Panc1 (cell line): ENCODE measurements around the gene STIL. TPM values are rescaled to one million over a fixed set of nuclear protein-coding genes. Genes with fewer than 3 reads are reported as not detected.

Source experiments
- ATAC-seq: fragments of 200-7000 bp; cut with Tn5 transposase; 2 replicates; pipeline ENCODE4 v1.9.1; 2020; ENCODE audit warnings: mild to moderate bottlenecking, moderate library complexity
- BruUV-seq: library from RNA; stranded (reverse); fragments of 400-500 nt; replicated peaks from 2 replicates; lab custom pipeline; 2021; lab: Mats Ljungman, UMichigan
- CTCF ChIA-PET: fragments of 300-600 bp; sonication (Branson Sonifier 250); formaldehyde crosslinking; loops from one replicate; lab custom pipeline; 2022; ENCODE audit warnings: antibody characterized with exemption; lab: Charles Lee
- POLR2A ChIA-PET: fragments of 300-600 bp; sonication (Branson Sonifier 250); formaldehyde crosslinking; loops from one replicate; lab custom pipeline; 2022; ENCODE audit warnings: antibody characterized with exemption; lab: Charles Lee
- DNase-seq: peaks from one replicate; pipeline ENCODE4 v3.0.0-alpha.2; 2010; ENCODE audit warnings: low read depth, low spot score
- H3K27ac ChIP-seq: 2 replicates; pipeline ENCODE4 v1.5.1; 2011; ENCODE audit warnings: mild to moderate bottlenecking, low read length, inconsistent platforms
- H3K27me3 ChIP-seq: fragments of 200-500 bp; sonication (Bioruptor generic); 2 replicates; pipeline ENCODE4 v1.6.0; 2014; ENCODE audit warnings: low read length, inconsistent platforms; ENCODE audit not compliant: control insufficient read depth, insufficient read depth
- H3K36me3 ChIP-seq: fragments of 200-500 bp; sonication (Bioruptor generic); 2 replicates; pipeline ENCODE4 v1.5.1; 2014; ENCODE audit warnings: inconsistent platforms, mild to moderate bottlenecking, low read length, moderate library complexity; ENCODE audit not compliant: control insufficient read depth, insufficient read depth
- H3K4me1 ChIP-seq: 2 replicates; pipeline ENCODE4 v1.5.1; 2011; ENCODE audit warnings: inconsistent platforms, mild to moderate bottlenecking, low read length, moderate library complexity; ENCODE audit not compliant: control insufficient read depth, insufficient read depth
- H3K4me3 ChIP-seq, 2 experiments: 2 replicates each; pipeline ENCODE4 v1.5.1; 2011 to 2012; ENCODE audit warnings: low read depth in 2 of 2, low read length in 2 of 2, mild to moderate bottlenecking in 2 of 2, inconsistent platforms in 1 of 2, moderate library complexity in 1 of 2
- H3K9me3 ChIP-seq: fragments of 200-500 bp; sonication (Bioruptor generic); 2 replicates; pipeline ENCODE4 v1.5.1; 2014; ENCODE audit warnings: low read depth, mild to moderate bottlenecking, inconsistent platforms, low read length, moderate library complexity; ENCODE audit not compliant: control insufficient read depth, insufficient read depth
- CTCF ChIP-seq: fragments of 450-650 bp; IDR thresholded peaks from 2 replicates; pipeline ENCODE4 v1.5.1; 2017; ENCODE audit warnings: mild to moderate bottlenecking
- POLR2AphosphoS5 ChIP-seq: IDR thresholded peaks from 2 replicates; pipeline ENCODE4 v1.6.1; 2012; ENCODE audit warnings: mild to moderate bottlenecking, low read depth, low read length, moderate library complexity
- SIN3A ChIP-seq: IDR thresholded peaks from 2 replicates; pipeline ENCODE4 v1.6.1; 2012; ENCODE audit warnings: low read depth, mild to moderate bottlenecking, low read length, moderate library complexity, borderline replicate concordance; ENCODE audit not compliant: insufficient read depth
- TCF7L2 ChIP-seq: IDR thresholded peaks from 2 replicates; pipeline ENCODE4 v1.6.1; 2011; ENCODE audit warnings: mild to moderate bottlenecking, low read depth, low read length, inconsistent platforms
- in situ Hi-C: cut with HindIII; loops from 2 replicates; pipeline ENCODE4 v1.10.0; 2016; ENCODE audit warnings: low sequenced_read_pairs, low pct_unique_long_range_greater_than_20kb
- intact Hi-C: fragments of 100-400 bp; cut with micrococcal nuclease; formaldehyde crosslinking; loops from one replicate; pipeline ENCODE4 v1.10.0; 2022; ENCODE audit not compliant: unreplicated experiment
- total RNA-seq: library from RNA; stranded (reverse); gene quantifications from one replicate; pipeline ENCODE4 v1.2.1, GENCODE V29; 2021; ENCODE audit not compliant: unreplicated experiment
- TF ChIP-seq, protein P1 (sequence below), 2 experiments: IDR thresholded peaks; 2 replicates each; pipeline ENCODE4 v1.6.1; 2011 to 2012; ENCODE audit warnings: low read depth in 2 of 2, control low read depth in 1 of 2, low read length in 1 of 2, mild to moderate bottlenecking in 1 of 2, moderate library complexity in 1 of 2; ENCODE audit not compliant: insufficient read depth in 1 of 2

The STIL gene
- total RNA-seq, 1 experiment from 2014 or later = 31.6 TPM

DNA sequence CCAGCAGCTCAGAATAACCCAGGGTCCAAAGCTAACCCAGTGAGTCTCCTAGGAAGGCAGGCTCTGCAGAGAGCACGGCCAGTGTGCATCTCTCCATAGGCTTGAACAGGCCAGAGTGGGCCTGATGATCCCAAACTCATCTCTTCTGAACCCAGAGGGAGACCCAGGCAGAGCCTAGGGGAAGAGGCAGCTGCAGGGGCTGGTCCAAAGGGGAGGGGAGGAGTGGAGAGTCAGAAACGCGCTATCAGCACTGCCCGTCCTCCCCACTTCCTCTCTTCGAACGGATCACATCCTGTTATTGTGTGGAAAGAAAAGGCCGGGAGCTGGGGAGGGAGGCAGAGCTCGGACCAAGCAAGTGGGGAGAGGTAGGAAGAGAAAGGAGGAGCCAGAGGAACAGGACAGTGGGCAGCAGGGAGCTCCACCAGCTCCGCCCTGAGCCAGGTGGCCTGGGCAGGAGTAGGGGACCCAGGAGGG lies 102.1 kb downstream of the STIL start:
- DNase-seq = no peak
- Histone ChIP-seq H3K4me1 (no peaks in the 10 kb centered on the region), H3K9me3 (no peaks in the 10 kb centered on the region), H3K36me3 (no peaks in the 10 kb centered on the region), H3K27ac (no peak overlapping the region), H3K27me3 (no peaks in the 10 kb centered on the region), H3K4me3 (no peak overlapping the region)
- intact Hi-C loops (no loop called here), in situ Hi-C loops (no loop called here)
- ChIA-PET POLR2A (no interaction called here), CTCF (no interaction called here)
- no peak for ATAC-seq
- TF ChIP-seq POLR2AphosphoS5 (no peak), SIN3A (no peak), TCF7L2 (no peak), CTCF (no peak)
- TF ChIP-seq, protein P1, sequence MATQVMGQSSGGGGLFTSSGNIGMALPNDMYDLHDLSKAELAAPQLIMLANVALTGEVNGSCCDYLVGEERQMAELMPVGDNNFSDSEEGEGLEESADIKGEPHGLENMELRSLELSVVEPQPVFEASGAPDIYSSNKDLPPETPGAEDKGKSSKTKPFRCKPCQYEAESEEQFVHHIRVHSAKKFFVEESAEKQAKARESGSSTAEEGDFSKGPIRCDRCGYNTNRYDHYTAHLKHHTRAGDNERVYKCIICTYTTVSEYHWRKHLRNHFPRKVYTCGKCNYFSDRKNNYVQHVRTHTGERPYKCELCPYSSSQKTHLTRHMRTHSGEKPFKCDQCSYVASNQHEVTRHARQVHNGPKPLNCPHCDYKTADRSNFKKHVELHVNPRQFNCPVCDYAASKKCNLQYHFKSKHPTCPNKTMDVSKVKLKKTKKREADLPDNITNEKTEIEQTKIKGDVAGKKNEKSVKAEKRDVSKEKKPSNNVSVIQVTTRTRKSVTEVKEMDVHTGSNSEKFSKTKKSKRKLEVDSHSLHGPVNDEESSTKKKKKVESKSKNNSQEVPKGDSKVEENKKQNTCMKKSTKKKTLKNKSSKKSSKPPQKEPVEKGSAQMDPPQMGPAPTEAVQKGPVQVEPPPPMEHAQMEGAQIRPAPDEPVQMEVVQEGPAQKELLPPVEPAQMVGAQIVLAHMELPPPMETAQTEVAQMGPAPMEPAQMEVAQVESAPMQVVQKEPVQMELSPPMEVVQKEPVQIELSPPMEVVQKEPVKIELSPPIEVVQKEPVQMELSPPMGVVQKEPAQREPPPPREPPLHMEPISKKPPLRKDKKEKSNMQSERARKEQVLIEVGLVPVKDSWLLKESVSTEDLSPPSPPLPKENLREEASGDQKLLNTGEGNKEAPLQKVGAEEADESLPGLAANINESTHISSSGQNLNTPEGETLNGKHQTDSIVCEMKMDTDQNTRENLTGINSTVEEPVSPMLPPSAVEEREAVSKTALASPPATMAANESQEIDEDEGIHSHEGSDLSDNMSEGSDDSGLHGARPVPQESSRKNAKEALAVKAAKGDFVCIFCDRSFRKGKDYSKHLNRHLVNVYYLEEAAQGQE (IDR thresholded peaks at IDR 0.05; ENCODE audit: insufficient read depth in 1 of 2, low read depth in 2 of 2, low read length in 1 of 2) = no peak
- no TSS peak for BruUV-seq

GRCh38 chr1:47210666-47211065 lies 103.3 kb downstream of the STIL start:
- H3K27ac ChIP-seq = no peak overlapping the region
- CTCF ChIA-PET = interaction anchor here (0.6 kb wide), 1 partner anchor 104 kb away, joined by 3 read pairs; no protein-coding TSS in a partner anchor
- BruUV-seq = no TSS peak
- DNase-seq (no peak), ATAC-seq (no peak)
- intact Hi-C loops (no loop called here), in situ Hi-C loops (no loop called here)
- no peaks in the 10 kb centered on the region for H3K4me1 ChIP-seq
- H3K36me3 ChIP-seq = no peaks in the 10 kb centered on the region
- no peaks in the 10 kb centered on the region for H3K27me3 ChIP-seq
- no peaks in the 10 kb centered on the region for H3K9me3 ChIP-seq
- POLR2A ChIA-PET = no interaction called here
- TF ChIP-seq TCF7L2 = no peak
- no peak for TF ChIP-seq CTCF
- TF ChIP-seq POLR2AphosphoS5 = no peak
- TF ChIP-seq, protein P1 (IDR thresholded peaks at IDR 0.05; ENCODE audit: insufficient read depth in 1 of 2, low read depth in 2 of 2, low read length in 1 of 2) = no peak
- no peak for TF ChIP-seq SIN3A
- no peak overlapping the region for H3K4me3 ChIP-seq
